Tibial nerve (tissue), 3 donors: ENCODE data around the gene EFNA4.

Experiments used
- POLR2A ChIP-seq, 2 donors: fragments of 450-650 bp; IDR thresholded peaks; one replicate each; pipeline ENCODE4 v1.6.1; 2017; ENCODE audit warnings: antibody characterized with exemption in 2 of 2, mild to moderate bottlenecking in 2 of 2, moderate library complexity in 2 of 2
- TF ChIP-seq, protein P1 (sequence below), 5 experiments: fragments of 200-600 bp in 3 of 5; fragments of 450-650 bp in 2 of 5; sonication (generic) in 3 of 5; IDR thresholded peaks; one replicate each; pipeline ENCODE4 v1.5.1; 2016 to 2019; ENCODE audit warnings: antibody characterized with exemption in 5 of 5, mild to moderate bottlenecking in 3 of 5, moderate library complexity in 2 of 5

DNA sequence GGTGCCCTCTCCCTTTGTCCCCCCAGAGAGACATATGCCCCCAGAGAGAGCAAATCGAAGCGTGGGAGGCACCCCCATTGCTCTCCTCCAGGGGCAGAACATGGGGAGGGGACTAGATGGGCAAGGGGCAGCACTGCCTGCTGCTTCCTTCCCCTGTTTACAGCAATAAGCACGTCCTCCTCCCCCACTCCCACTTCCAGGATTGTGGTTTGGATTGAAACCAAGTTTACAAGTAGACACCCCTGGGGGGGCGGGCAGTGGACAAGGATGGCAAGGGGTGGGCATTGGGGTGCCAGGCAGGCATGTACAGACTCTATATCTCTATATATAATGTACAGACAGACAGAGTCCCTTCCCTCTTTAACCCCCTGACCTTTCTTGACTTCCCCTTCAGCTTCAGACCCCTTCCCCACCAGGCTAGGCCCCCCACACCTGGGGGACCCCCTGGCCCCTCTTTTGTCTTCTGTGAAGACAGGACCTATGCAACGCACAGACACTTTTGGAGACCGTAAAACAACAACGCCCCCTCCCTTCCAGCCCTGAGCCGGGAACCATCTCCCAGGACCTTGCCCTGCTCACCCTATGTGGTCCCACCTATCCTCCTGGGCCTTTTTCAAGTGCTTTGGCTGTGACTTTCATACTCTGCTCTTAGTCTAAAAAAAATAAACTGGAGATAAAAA lies 23.5 kb downstream of the EFNA4 start:
- TF ChIP-seq, protein P1, sequence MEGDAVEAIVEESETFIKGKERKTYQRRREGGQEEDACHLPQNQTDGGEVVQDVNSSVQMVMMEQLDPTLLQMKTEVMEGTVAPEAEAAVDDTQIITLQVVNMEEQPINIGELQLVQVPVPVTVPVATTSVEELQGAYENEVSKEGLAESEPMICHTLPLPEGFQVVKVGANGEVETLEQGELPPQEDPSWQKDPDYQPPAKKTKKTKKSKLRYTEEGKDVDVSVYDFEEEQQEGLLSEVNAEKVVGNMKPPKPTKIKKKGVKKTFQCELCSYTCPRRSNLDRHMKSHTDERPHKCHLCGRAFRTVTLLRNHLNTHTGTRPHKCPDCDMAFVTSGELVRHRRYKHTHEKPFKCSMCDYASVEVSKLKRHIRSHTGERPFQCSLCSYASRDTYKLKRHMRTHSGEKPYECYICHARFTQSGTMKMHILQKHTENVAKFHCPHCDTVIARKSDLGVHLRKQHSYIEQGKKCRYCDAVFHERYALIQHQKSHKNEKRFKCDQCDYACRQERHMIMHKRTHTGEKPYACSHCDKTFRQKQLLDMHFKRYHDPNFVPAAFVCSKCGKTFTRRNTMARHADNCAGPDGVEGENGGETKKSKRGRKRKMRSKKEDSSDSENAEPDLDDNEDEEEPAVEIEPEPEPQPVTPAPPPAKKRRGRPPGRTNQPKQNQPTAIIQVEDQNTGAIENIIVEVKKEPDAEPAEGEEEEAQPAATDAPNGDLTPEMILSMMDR (IDR thresholded peaks at IDR 0.05): no peak
- TF ChIP-seq POLR2A (IDR thresholded peaks at IDR 0.05): no peak
